ENCODE data around the gene OR1F1. TPM values are rescaled to one million over a fixed set of nuclear protein-coding genes. Genes with fewer than 3 reads are reported as not detected.
"Not testable (repeated sequence)": the region's sequence is repeated elsewhere in the genome, so short reads cannot be mapped to it uniquely, and the experiment has no call there.

The OR1F1 gene
- total RNA-seq, 6 experiments from 2014 or later, result not detected

- 60% methylated on average over 13 of the region's 13 CpGs for WGBS (ENCODE audit: insufficient coverage, low coverage, low lambda C conversion rate, missing lambda C conversion rate)
- peak; percentile 50 to 70 (median 58) for ATAC-seq
- H3K36me3 ChIP-seq, result no peaks in the 10 kb centered on the region
- no peak for DNase-seq
- TF ChIP-seq CTCF (IDR thresholded peaks at IDR 0.05) (no peak), POLR2A (IDR thresholded peaks at IDR 0.05) (no peak)
- no peak overlapping the region for H3K27ac ChIP-seq
- peaks cover under 1 to 3% of the 10 kb centered on the region in 2 donors for H3K27me3 ChIP-seq
- no peak overlapping the region for H3K4me3 ChIP-seq
- H3K9me3 ChIP-seq, result no peaks in the 10 kb centered on the region
- intact Hi-C loops (cut with DNase I), result no loop called here
- no peaks in the 10 kb centered on the region for H3K4me1 ChIP-seq
These were observed 10.5 kb downstream of the OR1F1 start for GRCh38 chr16:3198334-3199072.

GRCh38 chr16:3202903-3203539 lies 15.0 kb downstream of the OR1F1 start:
- ATAC-seq (no peak), DNase-seq (no peak)
- Histone ChIP-seq H3K27ac (no peak overlapping the region), H3K36me3 (no peaks in the 10 kb centered on the region), H3K4me3 (no peak overlapping the region), H3K9me3 (no peaks in the 10 kb centered on the region), H3K27me3 (no peaks in the 10 kb centered on the region), H3K4me1 (no peaks in the 10 kb centered on the region)
- TF ChIP-seq POLR2A (IDR thresholded peaks at IDR 0.05) (no peak), CTCF (IDR thresholded peaks at IDR 0.05) (no peak)
- WGBS (ENCODE audit: insufficient coverage, low coverage, low lambda C conversion rate, missing lambda C conversion rate), result 69% methylated on average over 4 of the region's 6 CpGs
- intact Hi-C loops (cut with DNase I), result no loop called here

GRCh38 chr16:3205939-3206338 lies 17.9 kb downstream of the OR1F1 start:
- WGBS (ENCODE audit: insufficient coverage, low coverage, low lambda C conversion rate, missing lambda C conversion rate), result 37% methylated on average over 3 of the region's 3 CpGs

GRCh38 chr16:3207086-3207953 lies 19.3 kb downstream of the OR1F1 start:
- WGBS (ENCODE audit: insufficient coverage, low coverage, low lambda C conversion rate, missing lambda C conversion rate), result 49% methylated on average over 12 of the region's 19 CpGs

More at GRCh38 chr16:3205939-3206338, 17.9 kb downstream of the OR1F1 start:
- H3K36me3 ChIP-seq; intact Hi-C loops (cut with DNase I); H3K9me3 ChIP-seq; H3K27ac ChIP-seq; ATAC-seq; H3K4me1 ChIP-seq; DNase-seq; H3K27me3 ChIP-seq; H3K4me3 ChIP-seq: not testable (repeated sequence)

More at GRCh38 chr16:3207086-3207953, 19.3 kb downstream of the OR1F1 start:
- Histone ChIP-seq H3K27me3 (no peaks in the 10 kb centered on the region), H3K36me3 (no peaks in the 10 kb centered on the region), H3K27ac (no peak overlapping the region), H3K4me1 (no peaks in the 10 kb centered on the region), H3K4me3 (no peak overlapping the region), H3K9me3 (no peaks in the 10 kb centered on the region)
- no peak for DNase-seq
- intact Hi-C loops (cut with DNase I), result no loop called here
- ATAC-seq, result no peak
- TF ChIP-seq POLR2A (IDR thresholded peaks at IDR 0.05) (no peak), CTCF (IDR thresholded peaks at IDR 0.05) (no peak)
